ENCODE results near the gene MYCBPAP.

GRCh38 chr17:50545311-50545710, 37.1 kb downstream of the MYCBPAP start:
- TF ChIP-seq EZH2phosphoT487 (IDR thresholded peaks at IDR 0.05; ENCODE audit: low read length) = no peak
- TF ChIP-seq CTCF (IDR thresholded peaks at IDR 0.05; ENCODE audit: low read length) = no peak
